GM18870 (cell line): ENCODE results near the gene DPT.

Experiments used
- ATAC-seq: cut with Tn5 transposase; IDR thresholded peaks from one replicate; pipeline ENCODE4 v1.9.1; 2021; ENCODE audit warnings: moderate library complexity; ENCODE audit not compliant: unreplicated experiment

DPT gene

GRCh38 chr1:168736520-168736919 lies 7.5 kb upstream of the DPT start:
- ATAC-seq, result no peak

GRCh38 chr1:168735974-168736373 lies 7.0 kb upstream of the DPT start:
- ATAC-seq, result no peak

- ATAC-seq, result no peak
Observed at GRCh38 chr1:168734946-168735345, 5.9 kb upstream of the DPT start.

DNA sequence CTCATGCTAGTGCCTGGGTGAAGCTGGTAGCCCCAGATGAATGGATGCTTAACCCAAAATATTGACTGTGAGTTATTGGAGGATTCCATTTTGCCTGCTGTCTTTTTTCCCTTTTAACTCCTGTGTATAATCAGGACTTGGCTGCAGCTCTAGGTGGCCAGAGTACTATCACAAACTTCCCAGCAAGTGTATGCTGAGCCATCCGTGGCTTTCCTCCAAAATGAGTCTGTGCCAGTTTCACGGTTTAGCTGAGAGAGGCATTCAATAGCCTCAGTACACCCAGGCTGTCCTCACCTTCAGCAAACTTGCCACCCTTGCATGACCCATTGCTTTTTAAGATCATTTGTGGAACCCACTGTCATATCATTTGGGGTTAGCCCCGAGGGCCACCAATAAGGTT lies 5.3 kb upstream of the DPT start:
- no peak for ATAC-seq

GRCh38 chr1:168733241-168733640 lies 4.2 kb upstream of the DPT start:
- no peak for ATAC-seq

- no peak for ATAC-seq
Observed at GRCh38 chr1:168732736-168733135, 3.7 kb upstream of the DPT start.

DNA sequence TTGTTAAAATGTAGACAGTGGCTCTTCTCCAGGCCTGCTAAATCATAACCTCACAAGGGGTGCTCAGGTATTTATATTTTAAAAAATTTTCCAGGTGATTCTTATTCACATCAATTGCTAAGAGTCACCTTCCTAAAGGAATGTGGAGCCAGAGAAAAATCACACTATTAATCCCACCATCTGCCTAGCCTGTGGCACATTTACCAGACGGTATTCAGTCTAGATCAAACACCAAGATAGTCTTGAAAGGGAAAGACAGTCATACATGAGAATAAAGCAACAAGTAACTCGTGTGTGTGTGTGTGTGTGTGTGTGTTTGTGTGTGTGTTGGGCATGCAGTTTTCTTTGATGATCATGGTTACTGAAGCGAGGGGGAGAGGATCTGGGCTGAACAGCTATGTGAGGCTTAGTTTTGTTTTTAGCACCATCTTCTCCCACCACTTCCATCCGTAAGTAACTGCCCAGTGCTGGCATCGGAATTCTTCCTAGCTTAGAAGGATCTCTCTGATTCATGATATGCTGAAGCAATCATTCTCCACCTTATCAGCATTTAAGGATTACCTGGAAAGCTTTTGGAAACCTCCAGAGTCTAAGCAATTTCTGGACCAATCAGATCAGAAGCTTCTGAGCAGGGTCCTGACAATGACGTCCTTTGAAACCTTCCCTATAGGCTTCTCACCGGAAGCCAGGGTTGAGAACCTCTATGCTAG lies 2.4 kb upstream of the DPT start:
- ATAC-seq, result no peak

DNA sequence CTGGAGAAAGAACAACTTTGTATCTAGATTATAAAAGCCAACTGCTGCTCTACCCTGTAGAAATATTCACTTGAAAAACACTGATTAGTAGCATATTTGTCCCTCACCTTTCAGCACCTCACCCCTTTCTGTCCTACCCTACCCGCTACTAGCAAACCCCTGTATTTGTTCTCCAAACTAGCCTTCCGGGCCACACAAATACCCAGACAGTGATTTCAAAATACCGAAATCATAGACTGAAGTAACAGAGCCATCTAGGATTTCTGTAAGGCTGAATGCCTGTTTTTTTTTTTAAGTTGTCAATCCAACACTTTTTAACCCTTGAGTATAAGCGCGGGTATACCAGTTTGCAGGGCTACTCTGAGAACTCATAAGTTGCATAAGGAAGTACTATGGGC lies 398 bp upstream of the DPT start:
- ATAC-seq, result no peak

DNA sequence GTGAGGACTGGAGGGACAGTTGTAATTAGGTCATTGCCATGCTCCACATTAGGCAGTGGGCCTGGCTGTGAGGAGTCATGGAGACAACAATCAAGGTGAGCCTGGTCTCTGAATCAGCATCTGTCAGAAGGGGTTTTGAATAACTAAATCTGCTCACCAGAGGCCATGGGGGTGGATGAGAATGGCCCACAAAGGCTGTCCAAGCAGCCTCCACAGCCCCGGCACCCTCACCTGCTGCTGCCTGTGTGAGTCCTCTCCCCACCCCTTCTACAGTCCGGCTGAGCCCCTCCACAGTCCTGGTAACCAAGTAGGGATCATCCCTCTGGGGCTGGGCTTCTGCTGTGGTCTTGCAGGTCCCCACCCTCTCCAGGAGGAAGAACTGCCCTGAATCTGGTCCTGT lies 2.3 kb downstream of the DPT start:
- ATAC-seq, result no peak

DNA sequence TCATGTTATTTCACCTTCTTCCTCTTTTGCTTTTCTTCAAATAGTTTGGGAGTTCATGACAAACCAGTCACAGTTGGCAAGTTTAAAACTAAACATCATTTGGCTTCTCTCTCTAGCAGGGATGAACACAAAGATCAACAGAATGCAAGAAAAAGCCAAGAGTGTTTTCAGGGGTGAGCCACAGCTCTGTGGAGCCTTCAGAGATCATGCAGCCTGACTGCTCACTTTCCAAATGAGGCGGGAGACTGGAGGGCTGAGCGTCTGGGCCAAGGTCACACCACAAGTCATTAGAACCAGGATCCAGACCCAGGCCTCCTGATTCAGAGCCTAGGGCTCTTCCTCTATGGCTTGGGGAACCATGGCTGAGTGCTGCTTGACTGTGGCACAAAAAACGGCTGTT lies 2.7 kb downstream of the DPT start:
- no peak for ATAC-seq

DNA sequence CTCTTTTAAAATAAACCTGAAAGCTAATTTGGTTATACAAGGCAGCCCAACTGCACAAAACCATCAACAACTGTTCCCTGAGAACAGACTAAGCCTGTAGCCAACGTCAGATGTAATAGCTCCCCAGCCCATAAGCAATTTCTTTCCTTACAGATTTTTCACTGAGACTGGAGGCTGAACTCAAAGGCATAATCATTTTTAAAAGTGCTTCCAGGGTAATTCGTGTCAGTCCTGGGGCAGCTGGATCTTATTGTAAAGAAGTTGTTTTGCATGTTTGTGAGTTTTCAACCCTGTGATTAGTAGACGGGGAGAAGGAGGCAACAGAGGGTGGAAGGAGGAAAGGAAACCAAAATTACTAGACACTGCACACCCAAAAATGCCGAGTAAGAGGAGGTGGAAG lies 3.2 kb downstream of the DPT start:
- ATAC-seq, result no peak

DNA sequence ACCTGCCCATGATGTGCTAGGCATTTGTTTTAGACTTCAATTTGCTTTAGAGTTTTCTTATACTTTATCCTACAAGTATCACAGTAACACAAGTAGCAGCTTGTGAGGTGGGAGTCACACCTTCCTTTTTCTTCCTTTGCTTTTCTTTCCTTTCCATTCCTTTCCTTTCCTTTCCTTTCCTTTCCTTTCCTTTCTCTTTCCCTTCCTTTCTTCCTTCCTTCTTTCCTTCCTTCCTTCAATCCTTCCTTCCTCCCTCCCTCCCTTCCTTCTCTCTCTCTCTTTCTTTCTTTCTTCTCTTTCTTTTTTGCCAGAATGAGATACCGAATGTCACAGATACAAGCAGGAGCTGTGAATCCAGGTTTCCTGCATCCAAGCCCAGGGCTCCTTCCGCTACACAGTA lies 3.9 kb downstream of the DPT start:
- ATAC-seq, result no peak

GRCh38 chr1:168723000-168723399 lies 6.0 kb downstream of the DPT start:
- no peak for ATAC-seq

GRCh38 chr1:168720839-168721238 lies 8.2 kb downstream of the DPT start:
- no peak for ATAC-seq

- ATAC-seq, result peak; percentile 87
Observed at GRCh38 chr1:168719306-168720111, 9.5 kb downstream of the DPT start.

- ATAC-seq, result no peak
Observed at GRCh38 chr1:168717906-168718891, 10.8 kb downstream of the DPT start.

DNA sequence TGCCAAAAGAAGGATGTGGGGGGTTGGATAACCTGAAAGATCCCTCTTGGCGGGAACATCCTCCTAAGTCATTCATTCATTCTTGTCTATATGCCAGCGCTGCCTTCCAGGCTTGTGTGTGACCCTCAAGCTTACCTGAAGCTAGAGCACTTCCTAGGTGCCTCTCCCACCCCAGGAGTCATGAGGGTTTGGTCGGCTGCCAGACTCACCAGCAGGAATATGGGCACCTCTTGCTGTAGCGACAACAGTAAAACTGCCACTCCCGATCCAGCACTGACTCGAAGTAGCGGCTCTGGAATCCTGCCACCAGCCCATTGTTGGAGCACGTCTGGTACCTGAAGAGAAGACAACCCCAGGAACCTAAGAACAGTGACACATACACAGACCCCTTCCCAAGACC lies 15.0 kb downstream of the DPT start:
- ATAC-seq, result no peak

DNA sequence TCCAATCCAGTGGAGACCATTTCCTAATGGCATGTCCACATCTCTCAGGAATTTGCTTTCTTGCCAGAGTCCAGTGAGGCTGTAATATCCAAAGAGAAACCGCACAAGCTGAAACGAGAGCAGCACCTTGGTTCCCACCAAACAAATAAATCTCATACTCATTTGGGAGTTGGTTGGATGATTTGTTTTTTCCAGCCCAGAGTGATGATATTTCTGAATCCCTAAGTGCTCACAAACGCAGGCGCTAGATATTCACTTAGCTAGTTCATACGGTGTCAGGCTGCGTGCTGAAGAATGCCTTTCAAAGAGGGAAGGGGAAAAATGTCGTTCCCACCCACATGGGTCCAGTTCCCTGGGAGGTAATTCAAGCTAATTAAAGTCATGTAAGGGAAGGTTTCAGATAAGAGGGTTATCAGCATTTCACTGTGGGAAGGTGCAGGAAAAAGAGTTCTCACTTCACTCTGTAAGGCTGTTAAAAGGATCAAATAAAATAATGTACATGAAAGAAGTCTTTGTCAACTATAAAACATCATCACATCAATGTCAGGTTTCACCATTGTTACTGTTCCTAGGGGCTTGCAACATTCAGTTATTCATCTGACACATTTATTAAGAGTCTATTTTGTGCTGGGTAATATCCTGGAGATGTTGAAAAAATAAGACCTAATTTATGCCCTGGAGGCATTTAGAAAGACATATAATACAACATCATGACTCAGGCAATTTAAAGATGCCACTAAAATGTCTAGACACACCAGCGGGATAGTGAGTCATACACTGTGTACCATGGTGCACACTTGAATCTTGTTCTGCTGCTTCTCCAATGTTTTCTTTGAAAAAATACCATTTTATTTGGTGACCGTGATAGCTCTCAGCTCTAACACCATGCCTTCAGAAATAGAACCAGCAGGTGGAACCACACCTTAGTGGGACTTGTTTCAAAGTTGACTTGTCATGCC lies 19.3 kb downstream of the DPT start:
- ATAC-seq, result no peak

GRCh38 chr1:168708698-168709404 lies 20.2 kb downstream of the DPT start:
- no peak for ATAC-seq
